HL-60 (cell line): ENCODE data around the gene TMEFF2.

Source experiments
- DNase-seq, 2 experiments: peaks; one replicate each; pipeline ENCODE4 v3.0.0-alpha.2; 2010 to 2020; ENCODE audit warnings: low read depth in 1 of 2, low spot score in 1 of 2
- H3K27ac ChIP-seq: fragments of 250-450 bp; sonication (Bioruptor Pico); replicated peaks from 2 replicates; pipeline ENCODE4 v1.5.1; 2020; ENCODE audit warnings: mild to moderate bottlenecking, moderate library complexity
- H3K27me3 ChIP-seq: fragments of 250-450 bp; sonication (Bioruptor Pico); 2 replicates; pipeline ENCODE4 v1.5.1; 2021; ENCODE audit warnings: mild to moderate bottlenecking, moderate library complexity; ENCODE audit not compliant: insufficient read depth, poor library complexity, severe bottlenecking
- H3K4me3 ChIP-seq: replicated peaks from 2 replicates; pipeline ENCODE4 v1.5.1; 2011; ENCODE audit warnings: mild to moderate bottlenecking, control low read depth, low read length; ENCODE audit not compliant: insufficient read depth
- CTCF ChIP-seq: IDR thresholded peaks from one replicate; pipeline ENCODE4 v1.5.1; 2011; ENCODE audit warnings: low read length, control low read depth, inconsistent platforms; ENCODE audit not compliant: insufficient read depth
- GABPA ChIP-seq: IDR thresholded peaks from 2 replicates; pipeline ENCODE4 v1.6.1; 2012; ENCODE audit warnings: low read depth
- POLR2AphosphoS5 ChIP-seq: IDR thresholded peaks from 2 replicates; pipeline ENCODE4 v1.6.1; 2012; ENCODE audit warnings: low read depth
- REST ChIP-seq: IDR thresholded peaks from 2 replicates; pipeline ENCODE4 v1.6.1; 2012; ENCODE audit warnings: low read depth; ENCODE audit not compliant: insufficient replicate concordance
- SPI1 ChIP-seq: IDR thresholded peaks from 2 replicates; pipeline ENCODE4 v1.6.1; 2012; ENCODE audit warnings: low read depth, mild to moderate bottlenecking, borderline replicate concordance

TMEFF2 gene

GRCh38 chr2:192148620-192149321, 46.0 kb downstream of the TMEFF2 start:
- H3K27me3 ChIP-seq = no peaks in the 10 kb centered on the region
- TF ChIP-seq CTCF = no peak
- TF ChIP-seq POLR2AphosphoS5 = no peak
- TF ChIP-seq REST = no peak
- TF ChIP-seq GABPA = no peak
- no peak for TF ChIP-seq SPI1
- no peak overlapping the region for H3K27ac ChIP-seq
- DNase-seq = no peak
- H3K4me3 ChIP-seq = no peak overlapping the region

DNA sequence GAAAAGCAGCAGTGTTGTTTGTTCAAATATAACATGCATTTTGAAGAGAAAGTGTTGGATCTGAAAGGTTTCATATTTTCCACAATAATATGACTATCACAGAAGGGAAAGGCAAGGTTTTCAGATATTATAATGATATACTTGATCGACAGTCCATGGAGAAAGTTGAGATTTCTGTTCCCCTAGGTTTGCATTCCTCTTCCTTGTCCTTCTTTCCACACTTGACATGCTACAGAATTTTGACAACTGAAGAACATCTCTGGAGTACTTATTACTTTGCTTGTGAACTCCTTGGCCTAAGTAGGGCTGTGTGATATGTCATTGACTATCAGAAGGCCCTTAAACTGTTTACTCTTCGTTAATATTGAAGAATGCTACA, 46.5 kb downstream of the TMEFF2 start:
- Histone ChIP-seq H3K4me3 (no peak overlapping the region), H3K27ac (no peak overlapping the region), H3K27me3 (no peaks in the 10 kb centered on the region)
- TF ChIP-seq POLR2AphosphoS5 (no peak), GABPA (no peak), SPI1 (no peak), CTCF (no peak), REST (no peak)
- DNase-seq = no peak

GRCh38 chr2:192146069-192147015, 48.4 kb downstream of the TMEFF2 start:
- Histone ChIP-seq H3K27me3 (no peaks in the 10 kb centered on the region), H3K4me3 (no peak overlapping the region), H3K27ac (no peak overlapping the region)
- TF ChIP-seq SPI1 = no peak
- no peak for TF ChIP-seq POLR2AphosphoS5
- TF ChIP-seq REST = no peak
- TF ChIP-seq CTCF = no peak
- TF ChIP-seq GABPA = no peak
- DNase-seq = no peak
